Superior temporal gyrus (tissue), 1 donor: ENCODE results near the gene DHRS4.

Source experiments
- DNase-seq: peaks from one replicate; pipeline ENCODE4 v3.0.0-alpha.2; 2016; ENCODE audit errors: extremely low spot score

DHRS4 gene

GRCh38 chr14:23953464-23954278, at the start of gene DHRS4:
Gene DHRS4, plus strand, starts transcription at chr14:23953770. Its CDS starts 19 bp downstream, at chr14:23953789.
- peak; percentile 90 for DNase-seq

GRCh38 chr14:23910101-23910875, 43.3 kb upstream of the DHRS4 start:
- peak; percentile 58 for DNase-seq

- no peak for DNase-seq
These were observed 42.7 kb upstream of the DHRS4 start for GRCh38 chr14:23910876-23911210.

- DNase-seq, result no peak
These were observed 38.0 kb upstream of the DHRS4 start for GRCh38 chr14:23915559-23915958.

GRCh38 chr14:23916004-23916403, 37.6 kb upstream of the DHRS4 start:
- no peak for DNase-seq

GRCh38 chr14:23916446-23916845, 37.1 kb upstream of the DHRS4 start:
- no peak for DNase-seq

GRCh38 chr14:23922545-23922944, 31.0 kb upstream of the DHRS4 start:
- no peak for DNase-seq

- DNase-seq, result no peak
These were observed 28.0 kb upstream of the DHRS4 start for GRCh38 chr14:23925523-23926075.

- no peak for DNase-seq
These were observed 27.0 kb upstream of the DHRS4 start for GRCh38 chr14:23926543-23926942.

GRCh38 chr14:23929136-23929535, 24.4 kb upstream of the DHRS4 start:
- DNase-seq, result peak; percentile 65

- DNase-seq, result peak; percentile 94
These were observed 23.7 kb upstream of the DHRS4 start for GRCh38 chr14:23929822-23930294.

GRCh38 chr14:23930742-23931141, 22.8 kb upstream of the DHRS4 start:
- DNase-seq, result no peak

GRCh38 chr14:23931721-23932289, 21.8 kb upstream of the DHRS4 start:
- DNase-seq, result no peak

- no peak for DNase-seq
These were observed 20.9 kb upstream of the DHRS4 start for GRCh38 chr14:23932639-23933038.

GRCh38 chr14:23933108-23933741, 20.3 kb upstream of the DHRS4 start:
- DNase-seq, result no peak

GRCh38 chr14:23933742-23934128, 19.8 kb upstream of the DHRS4 start:
- no peak for DNase-seq

- DNase-seq, result no peak
These were observed 18.4 kb upstream of the DHRS4 start for GRCh38 chr14:23935158-23935557.

- DNase-seq, result no peak
These were observed 17.3 kb upstream of the DHRS4 start for GRCh38 chr14:23936084-23936829.

- DNase-seq, result no peak
These were observed 16.4 kb upstream of the DHRS4 start for GRCh38 chr14:23937203-23937602.

GRCh38 chr14:23938823-23939222, 14.7 kb upstream of the DHRS4 start:
- no peak for DNase-seq
